Kidney (tissue), 14 donors: ENCODE data around the gene RSPO3. TPM values are rescaled to one million over a fixed set of nuclear protein-coding genes. Genes with fewer than 3 reads are reported as not detected.
"Not testable (repeated sequence)": the region's sequence is repeated elsewhere in the genome, so short reads cannot be mapped to it uniquely, and the experiment has no call there.

Experiments used
- DNase-seq, 5 donors: peaks; one replicate each; pipeline ENCODE4 v3.0.0-alpha.2; 2013 to 2020
- FAIRE-seq: peaks from 2 replicates; lab custom pipeline; 2012; peaks lifted over from hg19 to GRCh38; lab: Jason Lieb, UNC
- H3K27ac ChIP-seq, 2 donors: one replicate each; pipeline ENCODE4 v1.7.0; 2013; ENCODE audit warnings: low read depth in 2 of 2, low read length in 2 of 2, inconsistent platforms in 1 of 2
- H3K27me3 ChIP-seq: one replicate; pipeline ENCODE4 v1.7.1; 2013; ENCODE audit warnings: low read length, inconsistent platforms; ENCODE audit not compliant: control insufficient read depth, insufficient read depth
- H3K36me3 ChIP-seq, 3 donors: one replicate each; pipeline versions ENCODE4 v1.7.0 to v1.7.1; 2013; ENCODE audit warnings: low read length in 3 of 3, control low read depth in 1 of 3, inconsistent platforms in 1 of 3; ENCODE audit not compliant: insufficient read depth in 3 of 3, control insufficient read depth in 2 of 3
- H3K4me1 ChIP-seq, 3 donors: one replicate each; pipeline versions ENCODE4 v1.7.0 to v1.7.1; 2013; ENCODE audit warnings: low read length in 3 of 3, inconsistent platforms in 1 of 3, low read depth in 1 of 3; ENCODE audit not compliant: control insufficient read depth in 2 of 3, insufficient read depth in 2 of 3
- H3K4me3 ChIP-seq, 3 donors: one replicate each; pipeline versions ENCODE4 v1.7.0 to v1.8.1; 2013; ENCODE audit warnings: low read length in 3 of 3, control low read depth in 1 of 3, inconsistent platforms in 1 of 3
- H3K9ac ChIP-seq, 3 donors: one replicate each; pipeline versions ENCODE4 v1.7.0 to v1.7.1; 2013; ENCODE audit warnings: low read length in 3 of 3, control low read depth in 1 of 3, inconsistent platforms in 1 of 3
- H3K9me3 ChIP-seq, 3 donors: one replicate each; pipeline versions ENCODE4 v1.7.0 to v1.7.1; 2013; ENCODE audit warnings: low read length in 3 of 3, control low read depth in 1 of 3, inconsistent platforms in 1 of 3; ENCODE audit not compliant: control insufficient read depth in 2 of 3, insufficient read depth in 1 of 3
- CTCF ChIP-seq: IDR thresholded peaks from 3 replicates; pipeline ENCODE4 v1.5.1; 2012; ENCODE audit warnings: mild to moderate bottlenecking, moderate library complexity, borderline replicate concordance; ENCODE audit not compliant: insufficient read depth; ENCODE audit errors: extremely low read depth
- intact Hi-C: fragments of 100-400 bp; cut with DNase I; formaldehyde crosslinking; loops from one replicate; pipeline ENCODE4 v1.11.1; 2022
- polyA plus RNA-seq: library from polyadenylated mRNA; stranded (reverse); fragments of 350-450 nt; fragmentation: Illumina TruSeq; extraction: RNeasy Lipid Tissue Mini Kit (QIAGEN cat#74804); gene quantifications from one replicate; pipeline ENCODE4 v1.2.3, GENCODE V29; 2014; ENCODE audit warnings: low read depth, low replicate concordance; ENCODE audit not compliant: insufficient read depth
- total RNA-seq: library from RNA; stranded (reverse); fragmentation: NEBNext Ultra II Directional; extraction: Animal tissue kit (Norgen Biotek cat#: 25700); gene quantifications from one replicate; pipeline ENCODE4 v1.2.1, GENCODE V29; 2021
- donor health status: control.
- donor health status: control.
- donor health status: control.
- donor health status: control.
- donor health status: control.
- donor health status: DM: yes; HTN: yes; CAD: no.
- donor health status: Normal renal cell carcinoma (clear cell type).

Gene RSPO3
- total and polyA plus RNA-seq, 2 donors from 2014 or later: 1.2 to 8.9 TPM

GRCh38 chr6:127221201-127221600, 102.7 kb downstream of the RSPO3 start:
- Histone ChIP-seq H3K9ac (no peak overlapping the region), H3K27me3 (no peaks in the 10 kb centered on the region), H3K27ac (no peak overlapping the region), H3K4me3 (no peak overlapping the region), H3K4me1 (peaks cover 0 to 3% (median 2%) of the 10 kb centered on the region in 3 donors), H3K9me3 (no peaks in the 10 kb centered on the region), H3K36me3 (no peaks in the 10 kb centered on the region)
- intact Hi-C loops: no loop called here
- TF ChIP-seq CTCF: no peak
- no peak for DNase-seq
- no peak for FAIRE-seq

- Histone ChIP-seq H3K36me3 (no peaks in the 10 kb centered on the region), H3K27ac (no peak overlapping the region), H3K4me3 (no peak overlapping the region), H3K9ac (no peak overlapping the region), H3K27me3 (no peaks in the 10 kb centered on the region), H3K4me1 (peaks cover 0 to under 1% (median 0%) of the 10 kb centered on the region in 3 donors), H3K9me3 (no peaks in the 10 kb centered on the region)
- no peak for TF ChIP-seq CTCF
- FAIRE-seq (no peak), DNase-seq (no peak)
- intact Hi-C loops: no loop called here
These were observed 103.9 kb downstream of the RSPO3 start for GRCh38 chr6:127222418-127222817.

- Histone ChIP-seq H3K27me3 (no peaks in the 10 kb centered on the region), H3K4me1 (no peaks in the 10 kb centered on the region), H3K9me3 (no peaks in the 10 kb centered on the region), H3K36me3 (no peaks in the 10 kb centered on the region), H3K4me3 (no peak overlapping the region), H3K9ac (no peak overlapping the region), H3K27ac (no peak overlapping the region)
- intact Hi-C loops: no loop called here
- TF ChIP-seq CTCF: no peak
- DNase-seq: no peak
- no peak for FAIRE-seq
These were observed 107.0 kb downstream of the RSPO3 start for GRCh38 chr6:127225497-127225896.

- DNase-seq, H3K4me1 ChIP-seq, H3K27me3 ChIP-seq, H3K9me3 ChIP-seq, FAIRE-seq, H3K4me3 ChIP-seq, H3K27ac ChIP-seq, H3K9ac ChIP-seq, H3K36me3 ChIP-seq, intact Hi-C loops: not testable (repeated sequence)
These were observed 115.3 kb downstream of the RSPO3 start for GRCh38 chr6:127233819-127234218.
